NCI-H446 treated with DMSO at 0.1 percent for 48 hours (cell line): ENCODE measurements around the gene FOXN3.
A peak's percentile ranks its signal among the peaks of the same experiment; 100 is the strongest.
"Not testable (repeated sequence)": the region's sequence is repeated elsewhere in the genome, so short reads cannot be mapped to it uniquely, and the experiment has no call there.

Experiments used
- DNase-seq: peaks from one replicate; lab custom pipeline; 2025; lab: John Stamatoyannopoulos, UW

The FOXN3 gene

DNA sequence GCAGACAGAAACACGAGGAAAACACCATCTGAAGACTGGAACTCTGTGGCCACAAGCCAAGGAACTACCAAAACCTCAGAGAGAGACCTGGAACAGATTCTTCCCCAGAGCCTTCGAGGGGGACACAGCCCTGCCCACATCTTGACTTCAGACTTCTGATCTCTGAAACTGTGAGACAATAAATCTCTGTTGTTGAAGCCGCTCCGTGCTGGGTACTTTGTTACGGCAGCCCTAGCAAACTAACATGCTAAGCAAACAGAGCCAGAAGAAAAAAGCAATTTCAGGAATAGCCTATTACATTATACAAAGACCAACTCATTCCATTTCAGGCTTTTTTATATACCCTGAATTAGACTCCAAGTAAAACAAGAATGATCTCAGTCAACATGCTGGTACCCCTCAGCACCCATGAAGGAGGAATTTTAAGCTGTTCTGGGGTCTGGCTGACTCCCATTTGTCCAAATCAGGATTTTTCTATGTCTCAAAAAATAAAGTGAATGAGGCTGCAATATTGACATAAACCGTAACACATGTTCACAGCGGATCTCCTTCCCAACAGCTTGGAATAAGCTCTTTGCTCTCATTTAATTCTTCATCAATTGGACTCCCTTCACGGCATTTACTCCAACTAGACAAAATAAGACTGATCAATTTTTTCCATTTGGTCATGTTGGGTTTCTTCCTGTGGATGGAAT, 190.1 kb downstream of the FOXN3 start:
- peak; percentile 42 for DNase-seq

DNA sequence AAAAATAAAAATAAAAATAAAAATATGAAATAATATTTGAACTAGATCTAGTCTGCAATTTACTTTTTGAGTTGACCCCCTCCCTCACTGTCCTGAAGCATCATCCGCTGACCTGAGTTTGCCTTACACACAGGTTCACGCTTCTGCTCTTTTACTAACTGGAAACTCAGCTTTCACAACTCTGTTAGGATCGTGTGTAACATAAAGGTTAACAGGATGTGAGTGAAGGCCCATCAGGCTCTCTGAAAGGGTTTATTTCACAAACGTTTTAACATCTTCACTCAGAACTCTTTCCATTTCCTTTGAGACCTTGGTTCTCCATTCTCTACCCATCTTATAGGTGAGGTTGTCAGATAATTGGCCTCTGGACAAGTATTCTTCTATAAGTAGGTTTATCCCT, 191.4 kb downstream of the FOXN3 start:
- DNase-seq, result no peak

DNA sequence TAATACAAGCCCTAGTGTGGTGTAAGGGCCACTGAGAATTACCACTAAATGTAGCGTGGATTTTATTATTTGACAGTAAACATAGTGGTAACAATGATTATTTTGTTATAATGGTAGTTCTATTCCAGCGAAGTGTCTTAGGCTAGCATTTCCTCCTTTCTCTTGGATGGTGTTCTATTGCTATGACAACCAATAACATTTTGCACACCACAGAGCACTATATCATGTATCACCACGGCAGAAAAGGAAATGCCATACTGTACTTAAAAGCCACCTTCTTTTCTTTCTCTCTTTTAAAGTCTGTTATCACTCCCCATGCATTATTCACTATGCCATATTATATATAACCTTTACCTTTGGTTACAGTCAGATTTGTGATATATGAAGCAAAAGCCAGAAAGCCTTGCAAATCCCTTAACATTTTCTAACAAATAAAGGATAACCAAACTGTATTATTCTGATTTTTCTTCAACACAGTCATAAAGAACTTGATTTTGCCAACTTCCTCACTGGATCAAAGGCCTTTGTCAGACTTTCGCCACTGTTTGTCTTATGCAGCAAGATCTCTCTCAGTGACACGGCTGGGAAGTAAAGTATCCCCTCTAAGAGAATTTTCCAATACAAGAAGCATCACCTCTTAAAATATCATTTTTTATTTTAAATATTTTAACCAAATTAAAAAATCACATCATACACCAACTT, 195.8 kb downstream of the FOXN3 start:
- DNase-seq, result no peak

DNA sequence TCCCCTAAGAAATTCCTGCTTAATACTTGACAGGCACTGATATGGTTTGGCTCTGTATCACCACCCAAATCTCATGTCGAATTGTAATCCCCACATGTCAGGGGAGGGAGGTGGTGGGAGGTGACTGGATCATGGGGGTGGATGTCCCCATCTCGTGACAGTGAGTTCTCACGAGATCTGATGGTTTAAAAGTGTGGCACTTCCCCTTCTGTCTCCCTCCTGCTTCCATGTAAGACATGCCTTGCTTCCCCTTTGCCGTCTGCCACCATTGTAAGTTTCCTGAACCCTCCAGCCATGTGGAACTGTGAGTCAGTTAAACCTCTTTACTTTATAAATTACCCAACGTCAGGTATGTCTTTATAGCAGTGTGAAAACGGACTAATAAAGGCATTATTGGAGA, 198.0 kb downstream of the FOXN3 start:
- DNase-seq, result no peak

DNA sequence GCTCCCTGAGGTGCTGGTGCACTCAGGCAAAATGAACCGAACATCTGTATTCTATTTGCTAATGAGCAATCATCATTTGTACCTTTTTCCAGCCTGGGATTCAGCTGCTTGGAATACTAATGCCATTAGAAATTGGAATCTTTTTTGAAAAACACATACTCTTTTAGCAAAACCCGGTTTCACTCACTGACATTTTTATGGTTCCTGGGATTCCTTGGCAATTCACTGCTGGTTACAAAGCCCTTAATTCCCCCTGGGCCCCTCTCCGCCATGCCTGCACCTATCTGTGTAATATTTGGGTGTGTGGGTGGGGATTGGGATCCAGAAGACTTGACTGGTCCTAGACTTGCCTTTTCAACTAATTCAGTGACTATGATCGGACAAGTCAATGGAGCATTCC, 199.1 kb downstream of the FOXN3 start:
- DNase-seq, result no peak

DNA sequence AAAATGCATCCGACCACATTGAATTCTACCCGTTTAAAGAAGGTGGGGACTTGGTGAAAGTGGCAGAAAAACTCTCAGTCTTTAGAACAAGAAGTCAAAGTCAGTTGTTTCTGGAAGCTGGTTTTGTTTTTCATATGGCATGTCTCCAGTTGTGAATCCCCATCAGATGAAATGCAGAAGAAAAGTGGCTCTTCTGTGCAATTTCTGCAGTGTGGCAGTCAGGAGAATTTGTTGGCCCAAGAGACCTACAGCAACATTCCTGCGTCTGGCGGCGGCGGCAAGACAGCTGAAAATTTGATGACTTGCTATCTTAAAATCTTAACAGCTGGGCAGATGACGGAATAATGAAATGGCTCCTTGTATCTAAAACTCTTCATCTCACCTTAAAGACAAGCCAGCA, 201.5 kb downstream of the FOXN3 start:
- DNase-seq, result no peak

DNA sequence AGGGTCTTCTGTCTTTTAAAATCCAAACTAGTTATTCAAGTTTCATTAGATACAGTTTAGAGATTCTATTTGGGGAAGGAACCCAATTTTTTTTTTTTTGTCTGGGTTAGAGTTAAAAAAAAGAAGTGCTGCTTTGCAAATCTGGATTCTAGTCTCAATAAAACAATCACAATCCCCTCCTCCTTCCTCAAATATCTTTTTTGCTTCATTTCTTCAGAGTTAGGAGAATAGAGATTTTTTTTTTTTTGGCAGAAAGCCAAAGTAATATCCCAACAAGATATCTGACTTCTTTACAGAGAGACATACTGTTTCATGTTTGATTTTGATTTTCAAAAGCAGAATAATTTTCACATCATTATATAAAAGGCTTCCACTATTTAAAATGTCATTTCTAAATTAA, 201.9 kb downstream of the FOXN3 start:
- no peak for DNase-seq

DNA sequence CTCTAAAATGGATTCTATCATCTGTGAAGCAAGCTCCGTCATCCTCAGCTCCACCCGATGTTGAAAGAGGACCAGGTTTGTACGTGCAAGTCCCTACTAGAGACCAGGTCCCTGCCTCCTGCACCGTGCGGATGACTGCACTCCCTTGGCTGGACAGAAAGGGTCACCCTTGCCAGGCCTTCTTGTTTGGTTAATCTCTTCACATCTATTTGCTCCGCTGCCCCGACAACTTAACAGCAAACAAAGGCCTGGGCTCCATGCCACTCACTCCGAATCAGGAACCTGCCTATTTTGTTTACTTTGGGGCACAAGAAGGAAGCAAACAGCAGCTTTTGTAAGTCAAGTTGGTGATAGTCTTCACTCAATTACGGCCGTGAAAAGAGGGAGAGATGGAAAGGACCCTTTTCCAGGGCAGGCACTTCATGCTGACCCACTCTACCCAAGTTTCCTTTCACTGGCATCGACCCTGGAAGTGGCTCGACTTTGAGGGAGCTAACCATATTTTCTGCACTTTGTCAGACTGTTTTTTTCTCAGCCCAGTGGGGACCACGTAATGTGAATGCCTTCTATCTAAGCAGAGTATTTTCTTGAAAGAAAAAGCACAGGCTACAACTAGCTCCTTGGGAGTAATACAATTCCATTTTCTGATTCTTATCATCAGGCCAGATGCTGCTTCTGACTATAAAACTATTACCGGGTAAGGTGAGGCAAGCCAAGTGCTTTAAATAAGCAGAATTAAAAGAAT, 202.6 kb downstream of the FOXN3 start:
- DNase-seq, result peak; percentile 53

DNA sequence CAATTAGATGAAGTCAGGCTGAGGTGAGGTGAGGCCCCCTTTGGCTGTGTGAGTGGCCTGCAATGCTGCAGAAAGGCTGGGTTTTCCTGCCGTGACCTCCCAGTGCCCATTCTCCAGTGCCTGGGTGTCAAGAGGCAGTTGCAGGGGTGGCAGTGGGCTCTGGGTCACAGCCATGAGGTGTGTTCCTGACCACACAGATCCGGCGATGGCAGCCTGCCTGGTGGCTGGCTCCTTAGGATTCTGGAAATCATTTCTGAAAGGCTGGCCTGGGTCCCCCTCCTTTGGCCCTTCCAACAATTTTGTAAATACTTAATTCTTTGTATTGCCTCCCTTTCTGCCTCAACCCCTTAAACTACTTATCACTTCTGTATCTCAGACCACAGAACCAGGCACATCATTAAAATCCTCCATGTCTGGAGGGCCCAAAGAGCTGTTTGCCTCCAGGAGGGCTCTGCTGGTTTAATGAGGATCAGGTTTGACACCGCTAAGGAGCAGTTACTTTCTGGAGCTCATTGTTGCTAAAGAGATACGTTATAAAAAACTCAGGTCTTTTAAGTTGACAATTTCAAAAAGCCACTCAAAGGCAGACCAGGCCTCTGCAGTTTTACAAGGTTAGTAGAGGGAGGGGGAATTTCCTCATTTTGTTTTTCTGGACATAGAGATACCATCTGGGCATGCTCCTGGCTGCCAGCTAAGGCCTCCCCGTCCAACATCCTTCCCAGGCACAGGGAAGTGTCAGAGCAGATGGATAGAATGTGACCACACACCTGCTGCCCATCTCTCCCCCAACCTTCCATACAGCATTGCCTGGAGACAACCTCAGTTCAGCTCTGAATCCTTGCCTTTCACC, 204.4 kb downstream of the FOXN3 start:
- peak; percentile 35 for DNase-seq

DNA sequence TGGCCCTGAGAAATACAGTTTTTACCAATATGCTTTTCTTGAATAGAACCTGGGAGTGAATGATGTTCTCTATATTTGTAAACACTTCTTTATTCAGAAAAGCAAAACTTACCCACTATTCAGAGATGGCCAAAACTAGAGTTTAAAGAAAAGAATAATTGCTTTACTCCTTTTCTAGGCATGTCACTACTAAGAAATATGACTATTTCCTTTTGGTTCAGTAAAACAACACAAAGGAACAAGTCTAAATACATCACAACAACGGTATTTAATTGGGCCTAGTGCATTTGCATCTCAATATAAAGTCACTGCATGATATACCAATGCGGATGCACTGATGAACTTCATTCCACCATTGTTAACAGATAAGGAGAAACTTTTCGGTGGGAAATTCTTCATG, 207.5 kb downstream of the FOXN3 start:
- no peak for DNase-seq

DNA sequence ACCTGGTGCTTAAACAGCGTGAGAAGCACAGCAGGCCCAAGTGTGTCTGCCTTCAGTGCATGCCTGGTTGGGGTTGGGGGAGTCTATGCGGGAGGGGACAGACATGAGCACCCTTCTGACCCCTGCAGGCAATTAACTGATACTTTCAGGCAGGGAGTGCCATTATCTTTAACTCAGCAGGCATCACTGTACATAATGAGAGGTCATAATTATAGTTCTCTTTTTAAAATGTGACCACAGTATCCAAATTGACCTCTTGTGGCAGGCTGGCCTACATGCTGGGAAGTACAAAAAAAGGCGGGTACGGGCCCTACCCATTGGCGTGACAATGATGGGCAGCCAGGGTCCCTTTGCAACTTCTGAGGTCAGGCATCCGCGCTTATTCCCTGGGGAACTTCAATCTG, 209.1 kb downstream of the FOXN3 start:
- no peak for DNase-seq

DNA sequence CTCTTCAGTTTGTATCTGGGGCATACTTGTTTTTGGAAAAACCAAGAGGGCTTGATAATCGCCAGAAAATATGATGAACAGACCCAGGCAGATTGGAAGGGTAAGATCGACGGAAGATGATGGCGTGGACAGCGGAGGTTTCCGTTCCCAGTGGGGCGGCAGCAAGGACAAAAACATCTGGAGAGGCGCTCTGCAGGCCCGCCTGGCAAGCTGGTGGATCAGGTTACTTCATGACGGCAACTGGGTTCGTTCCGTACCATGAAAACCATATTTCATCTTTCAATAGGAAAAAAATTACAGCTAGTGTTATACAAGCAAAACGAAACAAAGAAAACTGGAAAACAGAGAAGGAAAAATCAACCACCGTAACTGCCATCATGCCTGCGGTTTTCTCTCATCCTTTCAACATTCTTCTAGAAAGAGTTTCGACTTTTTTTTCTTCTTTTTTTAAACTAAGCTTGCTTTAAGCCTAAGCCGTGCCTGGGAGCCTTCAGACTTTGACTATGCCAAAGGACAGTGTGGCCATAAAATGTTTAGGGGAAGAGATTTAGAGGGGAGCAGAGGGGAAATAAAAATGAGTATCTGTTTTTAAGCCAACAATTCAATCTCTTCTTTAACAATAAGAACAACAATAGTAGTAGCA, 210.5 kb downstream of the FOXN3 start:
- no peak for DNase-seq

DNA sequence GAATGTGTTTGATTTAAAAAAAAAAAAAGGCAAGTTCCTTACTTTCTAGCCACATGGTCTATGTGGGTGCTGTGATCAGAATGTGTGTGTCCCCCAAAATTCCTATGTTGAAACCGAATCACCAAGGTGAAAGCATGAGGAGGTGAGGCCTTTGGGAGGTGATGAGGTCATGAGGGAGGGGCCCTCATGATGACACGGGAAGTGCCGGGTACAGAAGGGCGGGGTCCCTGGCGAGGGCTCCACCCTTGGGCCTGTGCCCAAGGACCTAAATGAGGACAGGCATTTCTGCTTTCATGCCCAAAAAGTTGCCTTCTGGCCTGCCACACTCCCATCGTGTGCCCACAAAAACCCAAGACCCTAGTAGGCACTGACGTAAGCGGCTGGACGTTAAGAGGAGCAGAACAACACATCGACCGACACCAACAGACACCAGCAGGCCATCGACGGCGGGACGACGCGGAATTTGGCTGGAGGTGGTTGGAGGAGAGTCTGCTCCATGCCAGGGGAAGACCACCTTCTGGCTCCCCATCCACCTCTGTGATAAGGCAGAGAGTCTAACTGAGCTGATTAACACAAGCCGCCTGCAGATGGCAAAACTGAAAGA, 211.8 kb downstream of the FOXN3 start:
- DNase-seq, result no peak

DNA sequence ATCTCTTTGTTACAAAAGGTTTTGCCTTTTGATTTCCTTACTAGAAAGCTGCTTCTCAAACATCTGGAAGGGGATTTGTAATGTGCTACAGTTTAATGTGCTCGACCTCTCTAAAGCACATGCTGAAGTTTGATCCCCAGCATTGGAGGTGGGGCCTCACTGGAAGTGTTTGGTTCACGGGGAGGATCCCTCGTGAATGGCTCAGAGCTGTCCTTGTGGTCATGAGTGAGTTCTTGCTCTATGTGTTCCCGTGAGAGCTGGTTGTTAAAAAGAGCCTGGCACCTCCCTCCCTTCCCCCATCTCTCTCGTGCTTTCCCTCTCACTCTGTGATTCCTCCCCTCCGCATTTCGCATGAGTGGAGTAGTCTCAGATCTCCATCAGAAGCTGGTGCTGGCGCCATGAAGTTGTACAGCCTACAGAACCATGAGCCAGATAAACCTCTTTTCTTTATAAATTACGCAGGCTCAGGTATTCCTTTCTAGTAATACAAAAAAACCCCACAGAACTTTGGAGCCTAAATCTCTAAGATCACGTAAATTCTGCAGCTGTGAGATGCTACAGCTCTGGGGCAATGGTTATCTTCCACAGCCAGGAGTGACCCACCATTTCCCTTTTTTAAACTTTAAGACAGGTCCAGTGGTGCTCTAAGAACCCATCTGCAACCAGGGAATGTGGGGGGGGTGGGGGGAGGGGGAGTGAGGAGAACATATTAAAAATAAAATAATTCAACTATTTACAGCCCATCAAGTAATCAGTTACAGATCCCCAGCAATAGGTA, 214.4 kb downstream of the FOXN3 start:
- DNase-seq, result no peak

DNA sequence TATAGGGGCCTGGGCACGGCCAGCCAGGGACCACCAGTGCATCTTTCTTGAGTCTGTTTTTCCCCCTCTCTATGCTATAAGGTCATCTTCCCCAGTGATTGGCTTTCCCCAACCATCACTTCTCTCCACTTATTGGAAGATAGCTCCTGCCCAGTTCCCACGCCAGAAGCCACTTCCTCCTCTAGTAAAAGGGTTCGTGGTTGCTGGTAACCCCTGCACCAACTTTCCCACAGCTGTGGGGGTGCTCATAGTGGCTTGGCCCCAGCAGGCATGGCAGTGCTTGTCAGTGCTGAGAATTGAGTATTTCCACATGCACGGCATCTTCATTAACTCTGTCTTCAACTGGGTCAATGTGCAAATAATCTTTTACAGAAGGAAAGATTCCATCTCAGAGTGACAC, 215.4 kb downstream of the FOXN3 start:
- no peak for DNase-seq

DNA sequence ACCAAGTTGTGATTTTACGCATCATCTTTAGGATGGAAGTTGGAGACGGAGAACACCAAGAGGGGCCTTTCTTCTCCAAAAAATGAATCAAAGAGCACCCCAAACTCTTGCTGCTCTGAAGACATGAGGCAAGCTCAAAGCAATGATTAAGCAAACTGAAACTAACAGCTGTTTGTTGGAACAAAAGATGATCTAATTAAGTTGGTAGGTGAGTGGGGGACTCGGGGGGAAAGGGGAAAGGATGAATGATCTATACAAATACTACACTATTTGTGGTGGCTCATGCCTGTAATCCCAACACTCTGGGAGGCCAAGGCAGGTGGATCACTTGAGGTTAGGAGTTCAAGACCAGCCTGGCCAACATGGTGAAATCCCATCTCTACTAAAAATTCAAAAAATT, 217.7 kb downstream of the FOXN3 start:
- not testable (repeated sequence) for DNase-seq

DNA sequence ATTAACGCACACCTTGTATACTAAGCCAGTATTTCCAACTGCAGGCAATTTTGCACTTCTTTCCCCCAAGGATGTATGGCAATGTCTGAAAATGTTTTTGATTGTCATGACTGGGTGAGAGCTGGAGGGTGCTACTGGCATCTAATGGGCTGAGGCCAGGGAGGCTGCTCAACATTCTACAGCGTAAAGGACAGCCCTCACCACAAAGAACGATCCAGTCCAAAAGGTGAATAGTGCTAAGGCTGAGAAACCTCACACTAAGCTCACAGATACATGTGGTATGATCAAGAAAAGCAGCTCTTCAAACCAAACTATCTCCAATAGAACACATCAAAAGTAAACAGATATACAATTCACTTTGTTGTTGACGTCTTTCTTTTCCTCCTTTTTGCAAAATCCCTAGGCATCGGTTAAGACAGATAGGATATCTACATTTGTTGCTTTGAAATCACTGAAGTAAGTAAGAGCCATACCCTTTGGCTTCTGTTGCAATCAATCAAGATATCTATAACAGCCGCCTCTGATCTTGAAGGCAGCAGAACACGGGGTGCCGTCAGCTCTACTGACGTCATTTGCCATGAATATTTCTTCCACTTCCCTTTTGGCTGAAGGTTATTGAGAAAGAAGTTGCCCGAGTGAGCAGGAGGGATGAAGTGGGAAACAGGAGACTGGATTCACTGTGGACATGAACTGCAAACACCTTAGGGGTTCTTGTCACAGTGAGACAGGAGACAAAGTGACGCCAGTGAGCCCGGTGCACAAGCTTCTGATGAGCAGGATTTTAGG, 218.3 kb downstream of the FOXN3 start:
- DNase-seq, result no peak

DNA sequence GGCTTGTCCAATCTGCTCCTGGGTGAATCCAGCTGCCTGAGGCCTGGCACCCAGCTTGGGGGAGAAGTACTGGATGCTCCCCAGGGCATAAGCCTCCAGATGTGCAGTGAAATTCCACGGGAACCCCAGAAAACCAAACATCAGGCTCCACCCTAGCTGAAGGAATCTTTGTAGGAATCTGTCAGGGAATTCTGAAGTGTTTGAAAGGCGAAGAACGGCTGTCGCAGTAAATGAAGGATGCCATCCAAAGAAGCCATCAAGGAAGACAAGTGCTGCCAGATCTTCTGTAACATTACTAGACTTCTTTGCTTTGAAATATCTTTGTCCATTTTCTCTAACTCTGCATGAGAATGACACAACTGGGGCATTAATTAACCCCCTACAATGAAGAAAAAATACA, 219.4 kb downstream of the FOXN3 start:
- DNase-seq, result no peak

DNA sequence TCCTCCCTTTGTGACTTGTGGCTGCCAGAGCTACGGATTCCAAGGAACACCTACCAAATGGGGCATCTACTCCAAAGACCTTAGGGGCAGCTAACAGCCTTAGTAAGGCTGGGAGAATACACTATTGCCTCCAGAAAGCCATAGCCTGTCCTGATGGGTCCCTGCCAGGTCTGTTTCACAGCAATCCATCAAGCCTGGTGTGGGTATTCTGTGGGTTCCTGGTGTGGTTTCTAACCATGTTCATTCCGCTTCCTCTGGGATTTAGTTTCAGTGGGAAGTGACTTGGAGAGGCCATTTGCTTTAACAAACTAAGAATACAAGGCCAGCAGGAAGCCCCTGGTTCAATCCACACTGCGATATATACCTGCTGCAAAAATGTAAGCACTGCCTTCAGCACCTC, 220.5 kb downstream of the FOXN3 start:
- no peak for DNase-seq

DNA sequence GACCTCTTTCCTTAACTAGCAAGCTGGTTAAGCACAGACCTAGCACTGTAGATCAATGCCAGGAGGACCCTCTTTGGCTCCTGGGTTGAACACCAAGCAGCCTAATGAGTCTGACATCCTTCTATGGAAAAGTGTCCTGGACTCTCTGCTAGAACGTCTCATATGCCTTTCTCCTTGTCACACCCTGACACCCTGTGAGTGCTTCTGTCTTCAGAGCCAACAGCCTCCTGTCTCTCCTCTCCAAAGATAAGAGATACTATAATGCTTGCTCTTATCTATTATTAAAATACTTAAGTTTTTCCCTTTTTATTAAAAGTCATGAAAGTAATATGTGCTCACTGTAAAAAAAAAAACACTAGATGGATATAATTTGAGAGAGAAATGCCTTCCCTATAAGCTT, 222.7 kb downstream of the FOXN3 start:
- DNase-seq, result no peak
